Islet of Langerhans (tissue), 1 donor: Measurements from ENCODE around the gene TMEM132A.

Experiments used
- FAIRE-seq: peaks from one replicate; lab custom pipeline; 2011; peaks lifted over from hg19 to GRCh38; lab: Jason Lieb, UNC

Gene TMEM132A

GRCh38 chr11:60937144-60937527, 12.9 kb downstream of the TMEM132A start:
- no peak for FAIRE-seq

- FAIRE-seq: no peak
Measured at GRCh38 chr11:60937811-60938210, 13.6 kb downstream of the TMEM132A start.

- no peak for FAIRE-seq
Measured at GRCh38 chr11:60938500-60938899, 14.2 kb downstream of the TMEM132A start.

- FAIRE-seq: no peak
Measured at GRCh38 chr11:60939301-60939700, 15.0 kb downstream of the TMEM132A start.

- no peak for FAIRE-seq
Measured at GRCh38 chr11:60939855-60940254, 15.6 kb downstream of the TMEM132A start.

- no peak for FAIRE-seq
Measured at GRCh38 chr11:60941371-60942119, 17.3 kb downstream of the TMEM132A start.

- no peak for FAIRE-seq
Measured at GRCh38 chr11:60942219-60942618, 18.0 kb downstream of the TMEM132A start.

GRCh38 chr11:60942970-60943565, 18.8 kb downstream of the TMEM132A start:
- no peak for FAIRE-seq

- no peak for FAIRE-seq
Measured at GRCh38 chr11:60944490-60945294, 20.4 kb downstream of the TMEM132A start.

- FAIRE-seq: no peak
Measured at GRCh38 chr11:60945295-60945667, 21.0 kb downstream of the TMEM132A start.

- FAIRE-seq: no peak
Measured at GRCh38 chr11:60946601-60947264, 22.5 kb downstream of the TMEM132A start.

GRCh38 chr11:60947700-60948099, 23.4 kb downstream of the TMEM132A start:
- no peak for FAIRE-seq

GRCh38 chr11:60948250-60948649, 24.0 kb downstream of the TMEM132A start:
- FAIRE-seq: no peak

GRCh38 chr11:60950024-60950423, 25.8 kb downstream of the TMEM132A start:
- no peak for FAIRE-seq

- FAIRE-seq: no peak
Measured at GRCh38 chr11:60950933-60951605, 26.8 kb downstream of the TMEM132A start.

- no peak for FAIRE-seq
Measured at GRCh38 chr11:60951606-60951903, 27.3 kb downstream of the TMEM132A start.

- no peak for FAIRE-seq
Measured at GRCh38 chr11:60951904-60952741, 27.9 kb downstream of the TMEM132A start, which contains the start of gene SLC15A3. SLC15A3 (minus strand) TSS chr11:60952176; CDS start chr11:60951551, 625 bp downstream.

- FAIRE-seq: no peak
Measured at GRCh38 chr11:60952742-60953170, 28.5 kb downstream of the TMEM132A start.

- no peak for FAIRE-seq
Measured at GRCh38 chr11:60953781-60954180, 29.5 kb downstream of the TMEM132A start.

GRCh38 chr11:60954421-60954820, 30.2 kb downstream of the TMEM132A start:
- FAIRE-seq: no peak

GRCh38 chr11:60955571-60955970, 31.3 kb downstream of the TMEM132A start:
- no peak for FAIRE-seq
